HepG2 (cell line): Measurements from ENCODE around the gene THRB. TPM values are rescaled to one million over a fixed set of nuclear protein-coding genes. Genes with fewer than 3 reads are reported as not detected.

Source experiments
- ATAC-seq: fragments of 200-7000 bp; cut with Tn5 transposase; 3 replicates; pipeline ENCODE4 v1.9.1; 2020; ENCODE audit warnings: mild to moderate bottlenecking, moderate library complexity
- BruUV-seq: library from RNA; stranded (reverse); fragments of 400-500 nt; replicated peaks from 2 replicates; lab custom pipeline; 2021; lab: Mats Ljungman, UMichigan
- CTCF ChIA-PET: fragments of 300-600 bp; formaldehyde crosslinking; extraction: SDS; loops from one replicate; lab custom pipeline; 2021; ENCODE audit warnings: low total read pairs, inconsistent platforms, low intra/inter-chr PET ratio; lab: Yijun Ruan, JAX
- POLR2A ChIA-PET: fragments of 350-600 bp; sonication (Branson Sonifier 250); formaldehyde crosslinking; loops from one replicate; lab custom pipeline; 2020; ENCODE audit warnings: antibody characterized with exemption, inconsistent platforms; lab: Yijun Ruan, JAX
- DNase-seq: peaks from one replicate; pipeline ENCODE4 v3.0.0-alpha.2; 2015; ENCODE audit warnings: low spot score
- FAIRE-seq: peaks from 3 replicates; lab custom pipeline; 2011; peaks lifted over from hg19 to GRCh38; lab: Jason Lieb, UNC
- H2AFZ ChIP-seq: one replicate; pipeline ENCODE4 v1.6.1; 2011; ENCODE audit warnings: low read length, inconsistent platforms
- H3K27ac ChIP-seq: fragments of 300-600 bp; 3 replicates; pipeline ENCODE4 v1.8.0; 2011; ENCODE audit warnings: mixed run types, mild to moderate bottlenecking, mixed read lengths, low read length, inconsistent platforms; ENCODE audit not compliant: insufficient read depth; ENCODE audit errors: extremely low read length
- H3K27me3 ChIP-seq, 2 experiments: fragments of 200-600 bp in 1 of 2; 2 replicates in 1 of 2; 3 replicates in 1 of 2; pipeline versions ENCODE4 v1.6.0 to v1.8.0; 2011; ENCODE audit warnings: low read length in 2 of 2, mild to moderate bottlenecking in 2 of 2, moderate library complexity in 2 of 2, inconsistent platforms in 1 of 2; ENCODE audit not compliant: insufficient read depth in 2 of 2, control insufficient read depth in 1 of 2
- H3K36me3 ChIP-seq, 2 experiments: fragments of 200-600 bp in 1 of 2; replicated peaks in 1 of 2; 2 replicates in 1 of 2; 3 replicates in 1 of 2; pipeline versions ENCODE4 v1.5.1 to v1.8.0; 2011; ENCODE audit warnings: low read length in 2 of 2, inconsistent platforms in 1 of 2; ENCODE audit not compliant: insufficient read depth in 2 of 2, control insufficient read depth in 1 of 2
- H3K4me1 ChIP-seq: 2 replicates; pipeline ENCODE4 v1.5.1; 2012; ENCODE audit warnings: low read length, inconsistent platforms; ENCODE audit not compliant: insufficient read depth
- H3K4me2 ChIP-seq: 2 replicates; pipeline ENCODE4 v1.6.0; 2011; ENCODE audit warnings: low read depth, low read length, inconsistent platforms
- H3K4me3 ChIP-seq, 3 experiments: fragments of 200-600 bp in 1 of 3; sonication (generic), shearing (Covaris generic) in 1 of 3; replicated peaks in 1 of 3; 2 replicates each; pipeline ENCODE4 v1.5.1; 2011 to 2016; ENCODE audit warnings: low read length in 3 of 3, inconsistent platforms in 2 of 3, low read depth in 2 of 3, mild to moderate bottlenecking in 2 of 3, control low read depth in 1 of 3, mixed read lengths in 1 of 3; ENCODE audit not compliant: insufficient read depth in 1 of 3
- H3K79me2 ChIP-seq: one replicate; pipeline ENCODE4 v1.6.1; 2011; ENCODE audit warnings: low read length, inconsistent platforms; ENCODE audit not compliant: insufficient read depth
- H3K9ac ChIP-seq: 2 replicates; pipeline ENCODE4 v1.6.0; 2011; ENCODE audit warnings: mild to moderate bottlenecking, low read depth, low read length, inconsistent platforms; ENCODE audit not compliant: insufficient read depth
- H3K9me3 ChIP-seq: 2 replicates; pipeline ENCODE4 v1.5.1; 2012; ENCODE audit warnings: mild to moderate bottlenecking, low read length
- H4K20me1 ChIP-seq: 2 replicates; pipeline ENCODE4 v1.6.0; 2011; ENCODE audit warnings: inconsistent platforms, mild to moderate bottlenecking, low read length, moderate library complexity; ENCODE audit not compliant: insufficient read depth
- ETV5 ChIP-seq: IDR thresholded peaks from 2 replicates; pipeline ENCODE4 v1.6.1; 2018; ENCODE audit warnings: missing biosample characterization, missing genetic modification reagents, inconsistent platforms, borderline replicate concordance
- HMGXB4 ChIP-seq, 2 experiments: sonication (generic) in 1 of 2; formaldehyde crosslinking in 1 of 2; IDR thresholded peaks; 2 replicates each; pipeline versions ENCODE4 v1.4.0 to v1.6.1; 2018 to 2020; ENCODE audit warnings: missing genetic modification reagents in 2 of 2, borderline replicate concordance in 1 of 2, low read depth in 1 of 2, mild to moderate bottlenecking in 1 of 2, missing biosample characterization in 1 of 2
- KDM2A ChIP-seq: sonication (generic); formaldehyde crosslinking; IDR thresholded peaks from 2 replicates; pipeline ENCODE4 v1.4.0; 2020; ENCODE audit warnings: low read depth, missing genetic modification reagents, borderline replicate concordance
- MTF2 ChIP-seq: sonication (generic); formaldehyde crosslinking; IDR thresholded peaks from 2 replicates; pipeline ENCODE4 v1.5.0; 2020; ENCODE audit warnings: missing genetic modification reagents, borderline replicate concordance
- NR3C1 ChIP-seq: sonication (generic); formaldehyde crosslinking; IDR thresholded peaks from 2 replicates; pipeline ENCODE4 v1.4.0; 2020; ENCODE audit warnings: missing genetic modification reagents
- SAP130 ChIP-seq: IDR thresholded peaks from 2 replicates; pipeline ENCODE4 v1.6.1; 2016; ENCODE audit warnings: low read depth
- SSRP1 ChIP-seq: IDR thresholded peaks from 2 replicates; pipeline ENCODE4 v1.6.1; 2016; ENCODE audit warnings: control low read depth
- TEAD3 ChIP-seq: optimal IDR thresholded peaks from 2 replicates; pipeline ENCODE3; 2016; ENCODE audit warnings: borderline replicate concordance
- ZBTB26 ChIP-seq: IDR thresholded peaks from 2 replicates; pipeline ENCODE4 v1.6.1; 2016; ENCODE audit warnings: missing compliant biosample characterization, missing genetic modification reagents, borderline replicate concordance
- ZNF619 ChIP-seq: sonication (generic); formaldehyde crosslinking; IDR thresholded peaks from 2 replicates; pipeline ENCODE4 v1.4.0; 2020; ENCODE audit warnings: mild to moderate bottlenecking, missing genetic modification reagents
- WGBS: methylation state at CpG from one replicate; pipeline ENCODE4 v1.1.6; 2017; ENCODE audit warnings: low lambda C conversion rate; 5-methylcytosine and 5-hydroxymethylcytosine counted together
- in situ Hi-C: cut with HindIII; loops from 2 replicates; pipeline ENCODE4 v1.10.0; 2017; ENCODE audit warnings: low pct_unique_long_range_greater_than_20kb; ENCODE audit not compliant: extremely low pct_ligation_motif_present
- intact Hi-C: fragments of 100-400 bp; cut with micrococcal nuclease; formaldehyde crosslinking; loops from one replicate; pipeline ENCODE4 v1.10.0; 2022; ENCODE audit not compliant: unreplicated experiment
- polyA plus RNA-seq, 8 experiments: library from polyadenylated mRNA; depleted of rRNA in 3 of 8; stranded (reverse) in 7 of 8; unstranded in 1 of 8; fragments of >200 nt; fragmentation: Illumina TruSeq in 4 of 8; extraction: Trizol in 4 of 8; gene quantifications; 2 replicates each; pipeline versions ENCODE4 v1.2.1 to v1.2.3, GENCODE V29; 2011 to 2016; ENCODE audit warnings: low read depth in 4 of 8, missing spikeins in 1 of 8, mixed read lengths in 1 of 8; ENCODE audit not compliant: insufficient read depth in 1 of 8
- total RNA-seq, 5 experiments: library from RNA; depleted of rRNA; stranded (reverse); fragments of >200 nt; fragmentation: Illumina TruSeq; extraction: Trizol; gene quantifications; 2 replicates each; pipeline ENCODE4 v1.2.3, GENCODE V29; 2016; ENCODE audit warnings: low read depth in 1 of 5

THRB gene
- total and polyA plus RNA-seq, 2 of the 13 experiments (the other 11 are each of a cell fraction or from before 2014, with no cell fraction given): 4.7 to 22.7 TPM

- no peak for FAIRE-seq
- ChIA-PET POLR2A (interaction anchor here (0.7 kb wide), 1 partner anchor 225 kb away, joined by 5 read pairs; no protein-coding TSS in a partner anchor), CTCF (no interaction called here)
- H3K27me3 ChIP-seq: no peaks in the 10 kb centered on the region
- no TSS peak for BruUV-seq
- no peak for DNase-seq
- H3K4me3 ChIP-seq: no peak overlapping the region
- no peaks in the 10 kb centered on the region for H4K20me1 ChIP-seq
- H3K36me3 ChIP-seq: no peaks in the 10 kb centered on the region
- 82% methylated on average over 3 of the region's 3 CpGs for WGBS
- no peak overlapping the region for H3K4me2 ChIP-seq
- ATAC-seq: no peak
- H3K79me2 ChIP-seq: peaks cover 19% of the 10 kb centered on the region
- in situ Hi-C loops: no loop called here
- H3K9me3 ChIP-seq: no peaks in the 10 kb centered on the region
- TF ChIP-seq SAP130 (CRISPR knock-in tag) (no peak), KDM2A (CRISPR knock-in tag) (no peak), MTF2 (CRISPR knock-in tag) (no peak), HMGXB4 (CRISPR knock-in tag; IDR thresholded peaks at IDR 0.05; ENCODE audit: borderline replicate concordance in 1 of 2, low read depth in 1 of 2) (no peak), TEAD3 (CRISPR knock-in tag) (no peak), ETV5 (CRISPR knock-in tag) (no peak), NR3C1 (CRISPR knock-in tag) (no peak), ZBTB26 (CRISPR knock-in tag) (no peak), SSRP1 (CRISPR knock-in tag) (no peak), ZNF619 (CRISPR knock-in tag) (no peak)
- TF ChIP-seq, all 625 proteins: peak for 0
- Histone ChIP-seq H3K27ac (no peak overlapping the region), H3K4me1 (peaks cover 34% of the 10 kb centered on the region), H3K9ac (no peak overlapping the region), H2AFZ (no peak overlapping the region)
- intact Hi-C loops: loop anchor here (5.0 kb wide), 1 partner anchor 193 kb away; no protein-coding TSS in a partner anchor
Measured at GRCh38 chr3:24454856-24455255, 39.8 kb downstream of the THRB start.
